ENCODE data around the gene FAM3C.

The FAM3C gene

DNA sequence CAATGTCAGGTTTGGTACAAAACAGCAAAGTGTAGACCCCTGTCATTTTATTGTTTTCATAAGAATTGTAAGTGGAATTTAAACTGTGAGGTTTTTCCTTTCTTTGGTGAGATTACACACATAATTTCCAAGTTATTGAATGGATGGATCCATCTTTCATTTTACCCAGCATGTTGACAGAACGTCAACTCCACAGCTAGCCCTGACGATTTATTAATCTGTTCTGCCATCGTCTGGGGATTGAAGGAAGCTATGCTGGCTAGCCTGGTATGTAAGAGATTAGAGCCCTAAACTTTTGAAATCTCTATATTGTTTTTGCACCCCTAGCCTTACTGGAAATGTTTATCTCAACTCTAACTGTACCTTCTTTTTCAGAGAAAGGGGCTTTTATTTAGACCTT, 58.7 kb downstream of the FAM3C start:
- H3K4me1 ChIP-seq = peaks cover 13 to 39% (median 30%) of the 10 kb centered on the region in 10 experiments; a peak in 19 of 20 replicates
- peak overlapping the region in 9 of 11 experiments; percentile 19 to 82 (median 65); a peak in 16 of 22 replicates for H3K27ac ChIP-seq
- peak overlapping the region in 9 of 11 experiments; percentile 9 to 80 (median 70); a peak in 14 of 22 replicates for H3K9ac ChIP-seq
- H3K4me3 ChIP-seq = peak overlapping the region in 5 of 10 experiments; percentile 29 to 75 (median 52); a peak in 7 of 20 replicates
- H4K20me1 ChIP-seq = peaks cover 0 to 39% (median 0%) of the 10 kb centered on the region in 11 experiments; a peak in 6 of 22 replicates
- peaks cover 45 to 66% (median 54%) of the 10 kb centered on the region in 11 experiments for H3K27me3 ChIP-seq
- no peak for TF ChIP-seq Cebpa-rat (IDR thresholded peaks at IDR 0.05)
- H3K9me3 ChIP-seq (replicated peaks in 1 of 11) = no peaks in the 10 kb centered on the region
- peaks cover 0 to 67% (median 30%) of the 10 kb centered on the region in 11 experiments; a peak in 19 of 22 replicates for H3K36me3 ChIP-seq
- peak overlapping the region; percentile 54 to 71 (median 62); a peak in 20 of 22 replicates for H3K4me2 ChIP-seq

DNA sequence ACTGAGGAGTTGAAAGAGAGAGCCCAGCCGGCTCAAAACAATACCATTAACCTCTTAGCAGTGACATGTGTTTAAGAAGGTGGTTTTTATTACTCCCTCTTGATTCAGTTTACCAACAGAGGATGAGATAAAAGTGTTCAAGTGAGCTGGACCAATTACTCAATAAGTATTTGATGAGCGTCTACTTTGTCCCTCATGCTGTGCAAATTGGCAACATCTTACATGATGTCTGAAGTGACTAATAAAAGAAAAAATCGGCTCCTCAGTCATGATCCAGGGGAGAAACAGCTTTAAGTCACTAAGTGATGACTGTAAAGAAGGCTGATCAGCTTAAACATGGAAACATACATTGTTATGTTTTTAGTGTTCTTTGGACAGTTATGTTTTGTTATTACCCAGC, 59.5 kb downstream of the FAM3C start:
- no peak for TF ChIP-seq Cebpa-rat (IDR thresholded peaks at IDR 0.05)
- peak overlapping the region in 8 of 10 experiments; percentile 9 to 75 (median 36); a peak in 13 of 20 replicates for H3K4me3 ChIP-seq
- H3K27me3 ChIP-seq = peaks cover 54 to 74% (median 63%) of the 10 kb centered on the region in 11 experiments
- H3K9ac ChIP-seq = peak overlapping the region in 10 of 11 experiments; percentile 24 to 80 (median 69); a peak in 19 of 22 replicates
- H3K4me1 ChIP-seq = peaks cover 13 to 34% (median 22%) of the 10 kb centered on the region in 10 experiments; a peak in 19 of 20 replicates
- peaks cover 0 to 66% (median 35%) of the 10 kb centered on the region in 11 experiments; a peak in 15 of 22 replicates for H3K36me3 ChIP-seq
- peak overlapping the region in 10 of 11 experiments; percentile 27 to 82 (median 62); a peak in 20 of 22 replicates for H3K27ac ChIP-seq
- peak overlapping the region; percentile 54 to 71 (median 62) for H3K4me2 ChIP-seq
- H3K9me3 ChIP-seq (replicated peaks in 1 of 11) = no peaks in the 10 kb centered on the region
- H4K20me1 ChIP-seq = peaks cover 0 to 47% (median 0%) of the 10 kb centered on the region in 11 experiments; a peak in 9 of 22 replicates

DNA sequence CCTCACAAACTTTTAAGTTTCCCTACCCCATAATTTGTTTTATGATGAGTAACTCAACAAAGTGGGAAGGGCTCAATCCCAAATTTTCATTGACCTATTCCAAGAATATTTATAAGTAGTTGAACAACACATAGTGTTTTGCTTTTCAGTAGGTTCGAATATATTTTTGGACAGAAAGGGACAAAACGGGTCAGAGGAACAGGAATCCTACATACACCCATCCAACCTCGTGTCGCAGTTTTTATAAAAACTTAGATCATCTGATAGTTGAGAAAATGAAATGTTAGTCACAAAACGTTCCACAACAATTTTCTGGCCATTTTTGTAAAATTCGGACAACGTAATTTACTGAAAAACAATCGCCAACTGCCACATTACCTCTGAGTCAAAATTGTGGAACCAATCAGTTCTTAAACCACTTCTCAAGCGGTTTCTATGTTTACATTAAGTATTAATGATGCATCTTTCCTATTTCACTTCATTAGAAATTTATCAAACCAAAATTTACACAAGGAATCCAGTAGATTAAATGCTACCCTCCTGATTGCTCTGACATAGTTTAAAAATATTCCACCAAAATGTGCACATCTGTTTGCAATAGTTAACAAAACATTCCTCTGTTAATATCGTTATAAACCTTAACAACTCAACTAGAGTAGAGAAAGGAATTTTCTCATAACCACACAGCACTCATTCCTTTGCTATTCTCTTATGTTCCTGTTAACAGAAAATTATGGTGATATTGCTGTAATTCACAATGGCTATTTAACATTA, 61.0 kb downstream of the FAM3C start:
- Histone ChIP-seq H3K4me2 (peak overlapping the region; percentile 37 to 74 (median 63)), H3K27me3 (peaks cover 69 to 89% (median 78%) of the 10 kb centered on the region in 11 experiments), H4K20me1 (peaks cover 0 to 62% (median 7%) of the 10 kb centered on the region in 11 experiments; a peak in 15 of 22 replicates), H3K4me1 (peaks cover 13 to 34% (median 22%) of the 10 kb centered on the region in 10 experiments; a peak in 19 of 20 replicates), H3K36me3 (peaks cover 0 to 70% (median 31%) of the 10 kb centered on the region in 11 experiments; a peak in 13 of 22 replicates), H3K9ac (peak overlapping the region; percentile 72 to 81 (median 78)), H3K9me3 (replicated peaks in 1 of 11) (no peaks in the 10 kb centered on the region), H3K4me3 (peak overlapping the region; percentile 29 to 75 (median 55)), H3K27ac (peak overlapping the region; percentile 52 to 82 (median 77))
- no peak for TF ChIP-seq Cebpa-rat (IDR thresholded peaks at IDR 0.05)

DNA sequence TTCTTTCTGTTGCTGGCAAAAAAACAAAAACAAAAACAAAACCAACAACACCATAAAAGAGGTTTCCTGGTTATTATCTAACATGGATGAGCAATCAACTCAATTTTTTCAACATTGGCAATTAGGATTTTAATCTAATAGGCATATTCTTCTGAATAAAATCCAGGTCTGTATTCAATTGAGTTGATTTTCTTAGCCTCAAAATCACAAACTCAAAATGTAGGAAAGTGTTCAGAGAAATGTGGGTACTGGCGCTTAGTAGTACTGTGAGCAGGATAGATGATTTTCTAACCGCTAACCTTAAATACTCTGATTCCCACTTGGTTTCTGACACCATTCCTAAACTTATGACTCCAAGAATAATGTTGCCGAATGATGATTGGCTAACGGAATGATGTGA, 61.7 kb downstream of the FAM3C start:
- Histone ChIP-seq H3K4me1 (peaks cover 17 to 29% (median 24%) of the 10 kb centered on the region in 10 experiments; a peak in 19 of 20 replicates), H3K36me3 (peaks cover 0 to 72% (median 24%) of the 10 kb centered on the region in 11 experiments; a peak in 13 of 22 replicates), H3K9ac (peak overlapping the region; percentile 72 to 81 (median 78)), H4K20me1 (peaks cover 0 to 69% (median 14%) of the 10 kb centered on the region in 11 experiments; a peak in 17 of 22 replicates), H3K4me3 (peak overlapping the region; percentile 29 to 75 (median 55)), H3K9me3 (replicated peaks in 1 of 11) (no peaks in the 10 kb centered on the region), H3K27ac (peak overlapping the region; percentile 52 to 82 (median 77)), H3K4me2 (peak overlapping the region; percentile 37 to 74 (median 63)), H3K27me3 (peaks cover 76 to 96% (median 84%) of the 10 kb centered on the region in 11 experiments)
- no peak for TF ChIP-seq Cebpa-rat (IDR thresholded peaks at IDR 0.05)

GRCh38 chr7:121331574-121331973, 64.5 kb downstream of the FAM3C start:
- no peaks in the 10 kb centered on the region for H3K9me3 ChIP-seq (replicated peaks in 1 of 11)
- peaks cover 82 to 99% (median 85%) of the 10 kb centered on the region in 11 experiments for H3K27me3 ChIP-seq
- H3K4me1 ChIP-seq = peaks cover 20 to 37% (median 30%) of the 10 kb centered on the region in 10 experiments
- H4K20me1 ChIP-seq = peaks cover 0 to 72% (median 27%) of the 10 kb centered on the region in 11 experiments; a peak in 17 of 22 replicates
- peak overlapping the region; percentile 44 to 98 (median 76); a peak in 21 of 22 replicates for H3K4me2 ChIP-seq
- peak overlapping the region; percentile 66 to 80 (median 71) for H3K4me3 ChIP-seq
- H3K36me3 ChIP-seq = peaks cover 0 to 49% (median 11%) of the 10 kb centered on the region in 11 experiments; a peak in 12 of 22 replicates
- peak overlapping the region in 10 of 11 experiments; percentile 3 to 82 (median 78); a peak in 19 of 22 replicates for H3K27ac ChIP-seq
- H3K9ac ChIP-seq = peak overlapping the region in 10 of 11 experiments; percentile 26 to 83 (median 81); a peak in 20 of 22 replicates
- no peak for TF ChIP-seq Cebpa-rat (IDR thresholded peaks at IDR 0.05)

GRCh38 chr7:121331048-121331447, 65.1 kb downstream of the FAM3C start:
- no peak for TF ChIP-seq Cebpa-rat (IDR thresholded peaks at IDR 0.05)
- no peaks in the 10 kb centered on the region for H3K9me3 ChIP-seq (replicated peaks in 1 of 11)
- H3K4me2 ChIP-seq = peak overlapping the region; percentile 44 to 98 (median 76); a peak in 18 of 22 replicates
- H3K4me3 ChIP-seq = peak overlapping the region; percentile 66 to 80 (median 71)
- peaks cover 78 to 99% (median 86%) of the 10 kb centered on the region in 11 experiments for H3K27me3 ChIP-seq
- peak overlapping the region in 10 of 11 experiments; percentile 68 to 83 (median 81); a peak in 18 of 22 replicates for H3K9ac ChIP-seq
- peak overlapping the region in 9 of 11 experiments; percentile 60 to 82 (median 78); a peak in 18 of 22 replicates for H3K27ac ChIP-seq
- H4K20me1 ChIP-seq = peaks cover 0 to 74% (median 27%) of the 10 kb centered on the region in 11 experiments; a peak in 17 of 22 replicates
- H3K4me1 ChIP-seq = peaks cover 20 to 38% (median 30%) of the 10 kb centered on the region in 10 experiments
- H3K36me3 ChIP-seq = peaks cover 0 to 45% (median 11%) of the 10 kb centered on the region in 11 experiments; a peak in 12 of 22 replicates

DNA sequence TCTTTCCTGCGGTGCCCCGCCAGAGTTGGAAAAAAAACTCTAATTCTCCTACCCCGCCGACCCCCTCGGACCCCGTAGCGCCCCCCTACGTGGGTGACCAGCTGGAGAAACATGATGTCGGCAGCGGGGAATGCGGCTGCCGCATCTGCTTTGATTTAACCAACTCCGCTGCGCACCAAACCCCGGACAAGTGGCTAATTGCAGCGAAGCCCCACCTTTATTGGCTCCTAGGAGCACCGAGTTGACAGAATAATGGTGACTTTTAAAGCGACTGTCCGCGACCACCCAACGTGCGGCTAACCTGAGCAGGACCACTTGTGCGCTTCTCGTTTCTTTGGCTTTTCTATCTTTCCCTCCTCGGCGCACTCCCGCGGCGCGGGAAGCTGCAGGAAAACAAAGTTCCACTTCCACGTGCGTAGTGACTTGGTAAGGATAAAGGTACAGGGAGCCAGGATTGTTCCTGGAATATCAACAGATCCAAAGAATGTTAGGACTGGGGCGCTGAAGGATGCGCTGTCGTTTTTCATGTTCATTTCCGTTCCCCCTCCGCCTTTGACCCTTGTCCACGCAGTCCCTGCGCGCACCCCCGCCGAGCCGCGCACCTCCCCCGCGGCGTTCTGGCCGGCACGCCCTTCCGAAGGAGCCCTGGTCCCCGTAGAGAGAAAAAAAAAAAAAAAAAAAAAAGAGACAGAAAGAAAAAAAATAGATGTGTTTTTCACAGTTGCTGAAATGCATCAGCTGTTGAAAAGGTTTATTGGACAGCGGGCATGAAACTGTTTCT, 65.9 kb downstream of the FAM3C start:
- H3K36me3 ChIP-seq = peaks cover 0 to 45% (median 8%) of the 10 kb centered on the region in 11 experiments; a peak in 12 of 22 replicates
- H3K4me3 ChIP-seq = peak overlapping the region; percentile 66 to 80 (median 71)
- H3K27me3 ChIP-seq = peaks cover 71 to 91% (median 79%) of the 10 kb centered on the region in 11 experiments
- peaks cover 0 to 82% (median 27%) of the 10 kb centered on the region in 11 experiments; a peak in 17 of 22 replicates for H4K20me1 ChIP-seq
- no peaks in the 10 kb centered on the region for H3K9me3 ChIP-seq (replicated peaks in 1 of 11)
- no peak for TF ChIP-seq Cebpa-rat (IDR thresholded peaks at IDR 0.05)
- H3K9ac ChIP-seq = peak overlapping the region; percentile 68 to 83 (median 81)
- peak overlapping the region in 10 of 11 experiments; percentile 23 to 82 (median 78); a peak in 20 of 22 replicates for H3K27ac ChIP-seq
- peak overlapping the region; percentile 69 to 98 (median 86) for H3K4me2 ChIP-seq
- H3K4me1 ChIP-seq = peaks cover 20 to 42% (median 33%) of the 10 kb centered on the region in 10 experiments

Data from BLaER1 treated with 17β-estradiol and CSF1 and Interleukin-3, amounts not matched to agents 10 nM and 100 nM (cell line).